GM12878 (cell line): Measurements from ENCODE around the gene YIPF4. TPM values are rescaled to one million over a fixed set of nuclear protein-coding genes. Genes with fewer than 3 reads are reported as not detected.
"Not testable (repeated sequence)": the region's sequence is repeated elsewhere in the genome, so short reads cannot be mapped to it uniquely, and the experiment has no call there.

Source experiments
- ATAC-seq: fragments of 200-7000 bp; cut with Tn5 transposase; 3 replicates; pipeline ENCODE4 v1.9.1; 2020; ENCODE audit warnings: mild to moderate bottlenecking, moderate library complexity
- BruUV-seq: library from RNA; stranded (reverse); fragments of 400-500 nt; replicated peaks from 2 replicates; lab custom pipeline; 2021; lab: Mats Ljungman, UMichigan
- CTCF ChIA-PET: fragments of 300-600 bp; sonication (Branson Sonifier 250); formaldehyde crosslinking; extraction: SDS; loops from one replicate; lab custom pipeline; 2021; ENCODE audit warnings: inconsistent platforms; lab: Yijun Ruan, JAX
- POLR2A ChIA-PET: fragments of 350-600 bp; formaldehyde crosslinking; extraction: SDS; loops from one replicate; lab custom pipeline; 2021; ENCODE audit warnings: inconsistent platforms; lab: Charles Lee
- RAD21 ChIA-PET: fragments of 300-600 bp; sonication (Branson Sonifier 250); formaldehyde crosslinking; loops from one replicate; lab custom pipeline; 2023; ENCODE audit warnings: antibody characterized with exemption; ENCODE audit not compliant: unreplicated experiment; lab: Charles Lee
- SMC1A ChIA-PET: fragments of 300-600 bp; sonication (Branson Sonifier 250); formaldehyde crosslinking; loops from one replicate; lab custom pipeline; 2023; ENCODE audit not compliant: unreplicated experiment, uncharacterized antibody; lab: Charles Lee
- DNase-seq: peaks from one replicate; pipeline ENCODE4 v3.0.0-alpha.2; 2011; ENCODE audit warnings: low read depth, low spot score
- FAIRE-seq: peaks from 3 replicates; lab custom pipeline; 2011; peaks lifted over from hg19 to GRCh38; lab: Jason Lieb, UNC
- H2AFZ ChIP-seq: 2 replicates; pipeline ENCODE4 v1.6.0; 2011; ENCODE audit warnings: low read depth, low read length, control low read depth; ENCODE audit not compliant: control insufficient read depth
- H3K27ac ChIP-seq: 2 replicates; pipeline ENCODE4 v1.5.1; 2011; ENCODE audit warnings: control low read depth; ENCODE audit not compliant: control insufficient read depth, insufficient read depth
- H3K27me3 ChIP-seq, 2 experiments: replicated peaks in 1 of 2; 2 replicates each; pipeline versions ENCODE4 v1.6.0 to v1.6.1; 2011; ENCODE audit warnings: low read length in 1 of 2; ENCODE audit not compliant: control insufficient read depth in 2 of 2, insufficient read depth in 2 of 2
- H3K36me3 ChIP-seq, 2 experiments: 2 replicates each; pipeline ENCODE4 v1.5.1; 2011; ENCODE audit warnings: low read length in 1 of 2; ENCODE audit not compliant: control insufficient read depth in 2 of 2, insufficient read depth in 2 of 2
- H3K4me1 ChIP-seq: 2 replicates; pipeline ENCODE4 v1.6.1; 2011; ENCODE audit warnings: mild to moderate bottlenecking, low read length, moderate library complexity, mixed read lengths; ENCODE audit not compliant: control insufficient read depth, insufficient read depth
- H3K4me2 ChIP-seq: 2 replicates; pipeline ENCODE4 v1.6.0; 2011; ENCODE audit warnings: control low read depth; ENCODE audit not compliant: control insufficient read depth, insufficient read depth
- H3K4me3 ChIP-seq: fragments of 200-600 bp; sonication (generic); 2 replicates; pipeline ENCODE4 v1.5.1; 2016
- H3K79me2 ChIP-seq: 2 replicates; pipeline ENCODE4 v1.6.0; 2011; ENCODE audit warnings: low read length; ENCODE audit not compliant: control insufficient read depth, insufficient read depth
- H3K9ac ChIP-seq: 2 replicates; pipeline ENCODE4 v1.8.0; 2011; ENCODE audit warnings: low read length, control low read depth, mixed read lengths; ENCODE audit not compliant: control insufficient read depth, insufficient read depth
- H3K9me3 ChIP-seq: replicated peaks from 3 replicates; pipeline ENCODE4 v1.5.1; 2011; ENCODE audit warnings: mild to moderate bottlenecking, low read length; ENCODE audit not compliant: control insufficient read depth, insufficient read depth
- H4K20me1 ChIP-seq: 2 replicates; pipeline ENCODE4 v1.6.0; 2011; ENCODE audit not compliant: control insufficient read depth, insufficient read depth
- BCL11A ChIP-seq: IDR thresholded peaks from 2 replicates; pipeline ENCODE4 v1.6.1; 2011; ENCODE audit warnings: low read depth, low read length
- CEBPB ChIP-seq, 2 experiments: fragments of 150-350 bp in 1 of 2; IDR thresholded peaks; 2 replicates each; pipeline ENCODE4 v1.6.1; 2012 to 2014; ENCODE audit warnings: low read depth in 2 of 2, low read length in 2 of 2, borderline replicate concordance in 1 of 2, inconsistent platforms in 1 of 2
- CHD2 ChIP-seq: IDR thresholded peaks from 2 replicates; pipeline ENCODE4 v1.6.1; 2011; ENCODE audit warnings: low read depth, low read length, improper control_type of control experiment, borderline replicate concordance
- EP300 ChIP-seq, 2 experiments: fragments of 150-350 bp in 1 of 2; IDR thresholded peaks; 2 replicates each; pipeline ENCODE4 v1.6.1; 2011 to 2012; ENCODE audit warnings: low read depth in 2 of 2, low read length in 2 of 2, borderline replicate concordance in 1 of 2, improper control_type of control experiment in 1 of 2, inconsistent platforms in 1 of 2; ENCODE audit not compliant: control insufficient read depth in 1 of 2
- KAT2A ChIP-seq: conservative IDR thresholded peaks from 2 replicates; pipeline ENCODE4 v1.6.1; 2011; ENCODE audit warnings: low read depth, low read length; ENCODE audit not compliant: control insufficient read depth
- MEF2A ChIP-seq: IDR thresholded peaks from 2 replicates; pipeline ENCODE4 v1.6.1; 2011; ENCODE audit warnings: low read depth, mild to moderate bottlenecking, low read length, moderate library complexity; ENCODE audit not compliant: insufficient read depth
- PAX8 ChIP-seq: fragments of 450-650 bp; IDR thresholded peaks from 2 replicates; pipeline ENCODE4 v1.6.1; 2017; ENCODE audit warnings: mild to moderate bottlenecking, moderate library complexity
- RB1 ChIP-seq: fragments of 450-650 bp; formaldehyde crosslinking; IDR thresholded peaks from 2 replicates; pipeline ENCODE4 v1.6.1; 2017; ENCODE audit warnings: mild to moderate bottlenecking, borderline replicate concordance
- SMARCA5 ChIP-seq: fragments of 450-650 bp; IDR thresholded peaks from 2 replicates; pipeline ENCODE4 v1.6.1; 2017; ENCODE audit warnings: mild to moderate bottlenecking
- WGBS: methylation state at CpG from one replicate; pipeline ENCODE4 v1.1.6; 2016; ENCODE audit warnings: low lambda C conversion rate; ENCODE audit not compliant: insufficient replicate concordance, insufficient coverage; ENCODE audit errors: missing lambda C conversion rate; 5-methylcytosine and 5-hydroxymethylcytosine counted together
- in situ Hi-C: fragments of 300-500 bp; cut with MboI; formaldehyde crosslinking; loops from 9 replicates; pipeline ENCODE4 v1.14.3; 2018; ENCODE audit warnings: mixed read lengths
- intact Hi-C: fragments of 100-400 bp; cut with micrococcal nuclease; formaldehyde crosslinking; loops from one replicate; pipeline ENCODE4 v1.14.2; 2022; ENCODE audit not compliant: unreplicated experiment
- polyA plus RNA-seq, 11 experiments: library from polyadenylated mRNA; depleted of rRNA in 4 of 11; unstranded in 6 of 11; stranded (reverse) in 5 of 11; fragments of >200 nt; fragmentation: Nextera tagmentation in 4 of 11; fragmentation: Illumina TruSeq in 1 of 11; extraction: Ambion mirVana in 4 of 11; extraction: Trizol in 1 of 11; gene quantifications; 1 replicate in 1 of 11; 2 replicates in 10 of 11; pipeline versions ENCODE4 v1.2.1 to v1.2.3, GENCODE V29; 2011 to 2016; ENCODE audit warnings: inconsistent platforms in 2 of 11, missing spikeins in 2 of 11, low read depth in 1 of 11
- total RNA-seq, 4 experiments: library from RNA; depleted of rRNA in 3 of 4; stranded (reverse); fragments of >200 nt in 3 of 4; fragmentation: Illumina TruSeq in 1 of 4; extraction: Trizol in 1 of 4; gene quantifications; 2 replicates each; pipeline versions ENCODE4 v1.2.1 to v1.2.3, GENCODE V29; 2013 to 2021
- TF ChIP-seq, protein P1 (sequence below): fragments of 450-650 bp; IDR thresholded peaks from 2 replicates; pipeline ENCODE4 v1.6.1; 2017; ENCODE audit warnings: borderline replicate concordance

Gene YIPF4
- total and polyA plus RNA-seq, 10 of the 15 experiments (the other 5 are each of a cell fraction or from before 2014, with no cell fraction given): 2.8 to 60.4 (median 11.1) TPM

DNA sequence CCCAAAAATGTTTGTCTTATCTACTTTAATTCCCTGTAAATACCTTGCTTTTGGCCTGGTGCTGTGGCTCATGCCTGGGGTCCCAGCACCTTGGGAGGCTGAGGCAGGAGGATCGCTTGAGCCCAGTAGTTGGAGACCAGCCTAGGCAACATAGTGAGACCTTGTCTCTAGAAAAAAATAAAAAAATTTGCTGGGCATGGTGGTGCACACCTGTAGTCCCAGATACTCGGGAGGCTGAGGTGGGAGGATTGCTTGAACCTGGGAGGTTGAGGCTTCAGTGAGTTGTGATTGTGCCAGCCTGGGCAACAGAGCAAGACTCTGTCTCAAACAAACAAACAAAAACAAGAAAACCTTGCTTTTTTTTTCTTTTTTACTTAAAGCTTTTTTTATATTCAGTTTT, 85.3 kb downstream of the YIPF4 start:
- DNase-seq, BruUV-seq, CTCF ChIA-PET, H3K9me3 ChIP-seq, H3K27ac ChIP-seq, H3K36me3 ChIP-seq, in situ Hi-C loops, RAD21 ChIA-PET, H2AFZ ChIP-seq, H3K9ac ChIP-seq, H3K4me1 ChIP-seq, ATAC-seq, H4K20me1 ChIP-seq, H3K27me3 ChIP-seq, FAIRE-seq: not testable (repeated sequence)
- Histone ChIP-seq H3K4me2 (peak overlapping the region; percentile 27; the same call in 1 of the 2 replicates), H3K4me3 (peak overlapping the region; percentile 7; the same call in 1 of the 2 replicates), H3K79me2 (peaks cover 98% of the 10 kb centered on the region)
- SMC1A ChIA-PET: interaction anchor here (1.5 kb wide), 1 partner anchor 24 kb away, joined by 3 read pairs; no protein-coding TSS in a partner anchor
- POLR2A ChIA-PET: interaction anchor here (1.3 kb wide), 1 partner anchor 11 kb away, joined by 3 read pairs; no protein-coding TSS in a partner anchor
- intact Hi-C loops: loop anchor here (10.0 kb wide), 1 partner anchor 1132 kb away; no protein-coding TSS in a partner anchor
- 69% methylated on average over 2 of the region's 2 CpGs for WGBS

DNA sequence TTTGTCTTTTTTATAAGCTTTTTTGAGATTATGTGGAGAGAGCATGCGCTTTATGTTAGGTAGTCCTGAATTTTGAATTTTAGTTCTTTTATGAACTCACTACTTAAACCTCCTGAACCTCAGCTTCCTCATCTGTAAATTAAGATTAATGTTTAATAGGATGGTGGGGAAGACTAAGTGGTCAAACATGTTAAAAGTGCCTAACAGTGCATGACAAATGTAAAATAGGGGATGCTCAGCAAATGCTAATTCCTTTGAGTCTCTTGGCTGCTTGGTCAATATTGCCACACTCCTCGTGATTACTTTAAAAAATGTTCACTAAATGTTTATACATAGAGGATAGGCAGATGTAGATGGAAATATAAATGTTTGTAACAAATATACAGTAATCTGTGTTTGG, 85.9 kb downstream of the YIPF4 start:
- no TSS peak for BruUV-seq
- SMC1A ChIA-PET: no interaction called here
- FAIRE-seq (no peak), DNase-seq (no peak), ATAC-seq (peak; percentile 63)
- no peak overlapping the region for H2AFZ ChIP-seq
- H3K27ac ChIP-seq: no peak overlapping the region
- no peaks in the 10 kb centered on the region; the same call in 1 of the 2 replicates for H4K20me1 ChIP-seq
- in situ Hi-C loops: no loop called here
- WGBS: 4% methylated on average over 2 of the region's 2 CpGs
- intact Hi-C loops: loop anchor here (10.0 kb wide), 1 partner anchor 1131 kb away; no protein-coding TSS in a partner anchor
- H3K79me2 ChIP-seq: peaks cover 96% of the 10 kb centered on the region
- POLR2A ChIA-PET: interaction anchor here (1.3 kb wide), 1 partner anchor 10 kb away, joined by 3 read pairs; no protein-coding TSS in a partner anchor
- no peaks in the 10 kb centered on the region for H3K27me3 ChIP-seq
- no peaks in the 10 kb centered on the region for H3K36me3 ChIP-seq
- no peak overlapping the region for H3K4me3 ChIP-seq
- H3K4me1 ChIP-seq: peaks cover 4% of the 10 kb centered on the region
- CTCF ChIA-PET: no interaction called here
- no peak overlapping the region for H3K9ac ChIP-seq
- H3K4me2 ChIP-seq: peak overlapping the region; percentile 27; the same call in 1 of the 2 replicates
- H3K9me3 ChIP-seq: no peaks in the 10 kb centered on the region; the same call in 2 of the 3 replicates
- RAD21 ChIA-PET: interaction anchor here (0.6 kb wide), 1 partner anchor 197 kb away, joined by 3 read pairs; no protein-coding TSS in a partner anchor
- TF ChIP-seq CHD2: no peak
- TF ChIP-seq EP300 (IDR thresholded peaks at IDR 0.05; ENCODE audit: borderline replicate concordance in 1 of 2, control insufficient read depth in 1 of 2, low read depth in 2 of 2, low read length in 2 of 2): peak in 1 of 2 experiments; percentile 28; a peak in 1 of 4 replicates
- no peak for TF ChIP-seq RB1
- no peak for TF ChIP-seq CEBPB (IDR thresholded peaks at IDR 0.05; ENCODE audit: borderline replicate concordance in 1 of 2, low read depth in 2 of 2, low read length in 2 of 2)
- TF ChIP-seq SMARCA5: no peak
- TF ChIP-seq, protein P1, sequence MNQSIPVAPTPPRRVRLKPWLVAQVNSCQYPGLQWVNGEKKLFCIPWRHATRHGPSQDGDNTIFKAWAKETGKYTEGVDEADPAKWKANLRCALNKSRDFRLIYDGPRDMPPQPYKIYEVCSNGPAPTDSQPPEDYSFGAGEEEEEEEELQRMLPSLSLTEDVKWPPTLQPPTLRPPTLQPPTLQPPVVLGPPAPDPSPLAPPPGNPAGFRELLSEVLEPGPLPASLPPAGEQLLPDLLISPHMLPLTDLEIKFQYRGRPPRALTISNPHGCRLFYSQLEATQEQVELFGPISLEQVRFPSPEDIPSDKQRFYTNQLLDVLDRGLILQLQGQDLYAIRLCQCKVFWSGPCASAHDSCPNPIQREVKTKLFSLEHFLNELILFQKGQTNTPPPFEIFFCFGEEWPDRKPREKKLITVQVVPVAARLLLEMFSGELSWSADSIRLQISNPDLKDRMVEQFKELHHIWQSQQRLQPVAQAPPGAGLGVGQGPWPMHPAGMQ: no peak
- TF ChIP-seq BCL11A: no peak
- no peak for TF ChIP-seq KAT2A
- no peak for TF ChIP-seq MEF2A
- peak; percentile 62; the same call in 1 of the 2 replicates for TF ChIP-seq PAX8
